ENCODE data around the gene ZBTB49. TPM values are rescaled to one million over a fixed set of nuclear protein-coding genes. Genes with fewer than 3 reads are reported as not detected.

The ZBTB49 gene
- total RNA-seq, 1 experiment from 2014 or later = 4.2 TPM

- in situ Hi-C loops (cut with HindIII; ENCODE audit: low pct_unique_long_range_greater_than_20kb, low sequenced_read_pairs) = no loop called here
- BruUV-seq (replicated peaks) = no TSS peak
These were observed 3.2 kb downstream of the ZBTB49 start for GRCh38 chr4:4293279-4293678.

GRCh38 chr4:4296283-4296846 is 6.3 kb downstream of the ZBTB49 start:
- Histone ChIP-seq H3K4me1 (ENCODE audit: control insufficient read depth, insufficient read depth, low read length) (peaks cover 1% of the 10 kb centered on the region; the same call in 1 of the 2 replicates), H3K27ac (ENCODE audit: low read length) (no peak overlapping the region), H3K27me3 (ENCODE audit: control insufficient read depth, insufficient read depth, low read length) (no peaks in the 10 kb centered on the region), H3K36me3 (ENCODE audit: control insufficient read depth, insufficient read depth, low read length) (no peaks in the 10 kb centered on the region), H3K4me3 (ENCODE audit: low read depth in 2 of 2, low read length in 2 of 2) (no peak overlapping the region), H3K9me3 (ENCODE audit: control insufficient read depth, insufficient read depth, low read depth, low read length) (no peaks in the 10 kb centered on the region)
- in situ Hi-C loops (cut with HindIII; ENCODE audit: low pct_unique_long_range_greater_than_20kb, low sequenced_read_pairs) (no loop called here), intact Hi-C loops (cut with micrococcal nuclease; ENCODE audit: unreplicated experiment) (no loop called here)
- DNase-seq (ENCODE audit: low read depth, low spot score) (no peak), ATAC-seq (no peak)
- no peak for TF ChIP-seq SIN3A (IDR thresholded peaks at IDR 0.05; ENCODE audit: borderline replicate concordance, insufficient read depth, low read depth, low read length)
- no peak for TF ChIP-seq TCF7L2 (IDR thresholded peaks at IDR 0.05; ENCODE audit: low read depth, low read length)
- no peak for TF ChIP-seq POLR2AphosphoS5 (IDR thresholded peaks at IDR 0.05; ENCODE audit: low read depth, low read length)
- TF ChIP-seq CTCF (IDR thresholded peaks at IDR 0.05) = no peak
- TF ChIP-seq REST (IDR thresholded peaks at IDR 0.05; ENCODE audit: insufficient read depth in 1 of 2, low read depth in 2 of 2, low read length in 1 of 2) = no peak
- CTCF ChIA-PET = no interaction called here
- POLR2A ChIA-PET = no interaction called here
- BruUV-seq (replicated peaks) = no TSS peak

More at GRCh38 chr4:4293279-4293678, 3.2 kb downstream of the ZBTB49 start:
- Histone ChIP-seq H3K27me3 (ENCODE audit: control insufficient read depth, insufficient read depth, low read length) (no peaks in the 10 kb centered on the region), H3K9me3 (ENCODE audit: control insufficient read depth, insufficient read depth, low read depth, low read length) (no peaks in the 10 kb centered on the region), H3K4me3 (ENCODE audit: low read depth in 2 of 2, low read length in 2 of 2) (no peak overlapping the region), H3K4me1 (ENCODE audit: control insufficient read depth, insufficient read depth, low read length) (peaks cover 10% of the 10 kb centered on the region), H3K36me3 (ENCODE audit: control insufficient read depth, insufficient read depth, low read length) (peaks cover 8% of the 10 kb centered on the region; the same call in 1 of the 2 replicates), H3K27ac (ENCODE audit: low read length) (no peak overlapping the region)
- POLR2A ChIA-PET = no interaction called here
- no peak for DNase-seq (ENCODE audit: low read depth, low spot score)
- CTCF ChIA-PET = no interaction called here
- intact Hi-C loops (cut with micrococcal nuclease; ENCODE audit: unreplicated experiment) = no loop called here
- TF ChIP-seq SIN3A (IDR thresholded peaks at IDR 0.05; ENCODE audit: borderline replicate concordance, insufficient read depth, low read depth, low read length) (no peak), REST (IDR thresholded peaks at IDR 0.05; ENCODE audit: insufficient read depth in 1 of 2, low read depth in 2 of 2, low read length in 1 of 2) (no peak), CTCF (IDR thresholded peaks at IDR 0.05) (no peak), POLR2AphosphoS5 (IDR thresholded peaks at IDR 0.05; ENCODE audit: low read depth, low read length) (no peak), TCF7L2 (IDR thresholded peaks at IDR 0.05; ENCODE audit: low read depth, low read length) (no peak)
- ATAC-seq = no peak
